Right lobe of liver (tissue), 6 donors: Measurements from ENCODE around the gene MARCHF10. TPM values are rescaled to one million over a fixed set of nuclear protein-coding genes. Genes with fewer than 3 reads are reported as not detected.
A peak's percentile ranks its signal among the peaks of the same experiment; 100 is the strongest.

Experiments used
- ATAC-seq, 4 donors: fragments of 200-7000 bp; cut with Tn5 transposase; one replicate each; pipeline ENCODE4 v1.9.1; 2020; ENCODE audit warnings: mild to moderate bottlenecking in 4 of 4, moderate library complexity in 4 of 4
- DNase-seq, 3 donors: peaks; one replicate each; pipeline ENCODE4 v3.0.0-alpha.2; 2020
- H3K27ac ChIP-seq, 3 donors: fragments of 200-600 bp; one replicate each; pipeline ENCODE4 v1.8.0; 2022
- H3K27me3 ChIP-seq, 2 donors: fragments of 200-600 bp; one replicate each; pipeline ENCODE4 v1.8.0; 2022
- H3K36me3 ChIP-seq, 4 donors: fragments of 200-600 bp; sonication (generic) in 1 of 4; one replicate each; pipeline versions ENCODE4 v1.5.1 to v1.8.0; 2017 to 2022; ENCODE audit warnings: control low read depth in 1 of 4
- H3K4me1 ChIP-seq, 4 donors: fragments of 200-600 bp; sonication (generic) in 1 of 4; one replicate each; pipeline versions ENCODE4 v1.5.1 to v1.8.0; 2017 to 2022; ENCODE audit warnings: control low read depth in 1 of 4
- H3K4me3 ChIP-seq, 3 donors: fragments of 200-600 bp; one replicate each; pipeline ENCODE4 v1.8.0; 2022
- H3K9me3 ChIP-seq, 4 donors: fragments of 200-600 bp; sonication (generic) in 1 of 4; one replicate each; pipeline versions ENCODE4 v1.5.1 to v1.8.0; 2017 to 2022; ENCODE audit warnings: control low read depth in 1 of 4
- CTCF ChIP-seq, 4 donors: fragments of 200-600 bp in 3 of 4; fragments of 450-650 bp in 1 of 4; IDR thresholded peaks; one replicate each; pipeline versions ENCODE4 v1.5.1 to v1.8.0; 2016 to 2022; ENCODE audit warnings: antibody characterized with exemption in 4 of 4, mild to moderate bottlenecking in 2 of 4
- POLR2A ChIP-seq: fragments of 450-650 bp; IDR thresholded peaks from one replicate; pipeline ENCODE4 v1.6.1; 2017; ENCODE audit warnings: antibody characterized with exemption, mild to moderate bottlenecking
- WGBS: methylation state at CpG from one replicate; pipeline ENCODE4 v1.1.6; 2018; ENCODE audit warnings: low coverage, low lambda C conversion rate; ENCODE audit not compliant: insufficient coverage; ENCODE audit errors: missing lambda C conversion rate; 5-methylcytosine and 5-hydroxymethylcytosine counted together
- intact Hi-C, 2 donors: fragments of 100-400 bp; cut with DNase I; formaldehyde crosslinking; loops; one replicate each; pipeline versions ENCODE4 v1.11.2 to v1.14.1; 2022
- total RNA-seq, 6 experiments: library from RNA; depleted of rRNA in 2 of 6; stranded (reverse); fragments of >200 nt in 2 of 6; fragmentation: NEBNext Ultra II Directional in 3 of 6; extraction: Animal tissue kit (Norgen Biotek cat#: 25700) in 3 of 6; gene quantifications; one replicate each; pipeline versions ENCODE4 v1.1.0 to v1.2.4, GENCODE V29; 2016 to 2023
- donor health status: DM: no; HTN: yes; CAD: no.
- donor health status: DM: no; HTN: no; CAD: no.
- donor health status: DM: no; HTN: no; CAD: no.
- donor health status: DM: no; HTN: yes; CAD: no.
- donor health status: DM: no; HTN: yes; CAD: no.

MARCHF10 gene
- total RNA-seq, 6 experiments from 2014 or later: not detected

- 92% methylated on average over 13 of the region's 40 CpGs for WGBS
- TF ChIP-seq POLR2A (no peak), CTCF (IDR thresholded peaks at IDR 0.05) (no peak)
- Histone ChIP-seq H3K27ac (no peak overlapping the region), H3K9me3 (no peaks in the 10 kb centered on the region), H3K27me3 (no peaks in the 10 kb centered on the region), H3K4me3 (no peak overlapping the region), H3K36me3 (no peaks in the 10 kb centered on the region), H3K4me1 (no peaks in the 10 kb centered on the region)
- intact Hi-C loops: no loop called here
- ATAC-seq: peak in 1 of 4 donors; percentile 16
- DNase-seq: peak in 1 of 3 donors; percentile 50
These were observed 141.1 kb downstream of the MARCHF10 start for GRCh38 chr17:62666801-62667591.

GRCh38 chr17:62666061-62666800 lies 141.9 kb downstream of the MARCHF10 start:
- no peak overlapping the region for H3K4me3 ChIP-seq
- intact Hi-C loops: no loop called here
- no peaks in the 10 kb centered on the region for H3K36me3 ChIP-seq
- TF ChIP-seq CTCF (IDR thresholded peaks at IDR 0.05) (no peak), POLR2A (no peak)
- no peaks in the 10 kb centered on the region for H3K27me3 ChIP-seq
- no peaks in the 10 kb centered on the region for H3K9me3 ChIP-seq
- no peaks in the 10 kb centered on the region for H3K4me1 ChIP-seq
- no peak overlapping the region for H3K27ac ChIP-seq
- DNase-seq (peak in 1 of 3 donors; percentile 37), ATAC-seq (peak in 1 of 4 donors; percentile 7)
- WGBS: no CpG with 5 or more reads among the region's 30 CpGs

GRCh38 chr17:62665599-62665998 lies 142.5 kb downstream of the MARCHF10 start:
- DNase-seq: peak in 1 of 3 donors; percentile 42
- intact Hi-C loops: no loop called here
- no peak for ATAC-seq

More at GRCh38 chr17:62665599-62665998, 142.5 kb downstream of the MARCHF10 start:
- TF ChIP-seq POLR2A: no peak
- TF ChIP-seq CTCF (IDR thresholded peaks at IDR 0.05): no peak
- Histone ChIP-seq H3K27me3 (no peaks in the 10 kb centered on the region), H3K27ac (no peak overlapping the region), H3K4me3 (no peak overlapping the region), H3K9me3 (no peaks in the 10 kb centered on the region), H3K36me3 (no peaks in the 10 kb centered on the region), H3K4me1 (no peaks in the 10 kb centered on the region)
- WGBS: 77% methylated on average over 3 of the region's 3 CpGs
